Mammary epithelial cell (primary cell): Measurements from ENCODE around the gene AACS.

Experiments
- CTCF ChIP-seq, 2 donors: IDR thresholded peaks in 1 of 2; conservative IDR thresholded peaks in 1 of 2; 2 replicates each; pipeline ENCODE4 v1.5.1; 2011 to 2012; ENCODE audit warnings: inconsistent platforms in 2 of 2, low read length in 2 of 2, mild to moderate bottlenecking in 2 of 2, control low read depth in 1 of 2, low read depth in 1 of 2; ENCODE audit not compliant: insufficient read depth in 1 of 2; ENCODE audit errors: extremely low read depth in 1 of 2
- EZH2 ChIP-seq: IDR thresholded peaks from 2 replicates; pipeline ENCODE4 v1.6.1; 2012; ENCODE audit warnings: low read length, inconsistent platforms, borderline replicate concordance

- TF ChIP-seq CTCF (conservative IDR thresholded peaks at IDR 0.05 in 1 of 2, IDR thresholded peaks at IDR 0.05 in 1 of 2; ENCODE audit: extremely low read depth in 1 of 2, insufficient read depth in 1 of 2, low read depth in 1 of 2, low read length in 2 of 2): no peak
- TF ChIP-seq EZH2: no peak
These were observed 122.0 kb downstream of the AACS start for GRCh38 chr12:125187148-125187745.
